ENCODE results near the gene UST.
A peak's percentile ranks its signal among the peaks of the same experiment; 100 is the strongest.
"Not testable (repeated sequence)": the region's sequence is repeated elsewhere in the genome, so short reads cannot be mapped to it uniquely, and the experiment has no call there.

UST gene

DNA sequence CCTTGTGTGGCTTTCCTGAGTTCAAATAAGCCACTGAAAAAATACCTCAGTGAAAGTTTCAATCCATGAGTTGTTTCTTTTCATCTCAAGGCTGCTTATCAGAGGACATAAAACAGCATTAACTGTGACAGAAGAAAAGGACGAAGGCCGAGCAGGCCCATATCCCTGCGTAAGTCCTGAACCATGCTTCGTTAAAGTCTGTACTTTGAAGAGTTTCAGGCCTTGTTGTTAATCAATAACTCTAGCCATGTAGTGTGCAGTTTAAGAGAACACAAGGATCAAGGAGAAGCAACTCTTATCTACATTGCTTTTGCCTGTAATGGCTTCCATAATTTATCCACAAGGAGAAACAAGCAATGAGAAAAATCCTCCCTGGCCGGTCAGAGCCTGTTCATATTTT is 165.4 kb downstream of the UST start:
- DNase-seq: no peak

DNA sequence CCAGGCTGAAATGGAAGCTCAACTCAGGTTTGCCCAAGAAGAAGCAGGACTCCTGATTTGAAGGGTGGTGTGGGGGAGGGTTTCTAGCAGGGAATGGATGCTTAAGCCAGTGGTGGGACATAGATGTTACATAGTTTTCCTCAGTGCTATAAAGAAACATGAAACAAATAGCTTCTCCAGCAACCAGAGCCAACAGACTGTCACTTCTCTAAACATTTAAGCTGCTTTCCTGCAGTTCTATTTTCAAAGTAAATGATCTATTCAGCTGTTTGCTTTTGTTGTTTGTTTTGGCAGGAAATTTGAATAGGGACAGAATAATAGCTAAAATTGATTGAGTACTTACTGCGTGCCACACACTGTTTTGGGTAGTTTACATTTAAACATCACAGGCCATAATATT is 169.0 kb downstream of the UST start:
- no peak for DNase-seq

DNA sequence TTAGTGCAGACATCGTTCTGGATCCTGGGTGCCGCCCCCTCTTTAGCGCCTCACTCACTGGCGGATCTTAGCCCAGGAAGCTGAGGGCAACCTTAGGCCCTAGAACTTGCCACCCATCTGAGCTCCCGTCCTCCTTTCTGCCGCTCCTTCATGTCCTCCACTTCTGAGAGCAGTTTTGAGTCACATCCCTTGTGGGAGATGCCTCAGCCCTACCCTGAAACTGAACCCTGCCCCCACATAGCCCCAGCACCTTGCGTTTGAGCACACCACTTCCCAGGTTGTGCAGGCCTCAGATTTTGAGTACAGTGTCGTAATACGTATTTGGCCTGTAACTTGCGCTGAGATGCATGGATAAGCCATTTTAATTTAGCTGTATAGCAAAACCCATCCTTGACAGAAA is 169.7 kb downstream of the UST start:
- not testable (repeated sequence) for DNase-seq

DNA sequence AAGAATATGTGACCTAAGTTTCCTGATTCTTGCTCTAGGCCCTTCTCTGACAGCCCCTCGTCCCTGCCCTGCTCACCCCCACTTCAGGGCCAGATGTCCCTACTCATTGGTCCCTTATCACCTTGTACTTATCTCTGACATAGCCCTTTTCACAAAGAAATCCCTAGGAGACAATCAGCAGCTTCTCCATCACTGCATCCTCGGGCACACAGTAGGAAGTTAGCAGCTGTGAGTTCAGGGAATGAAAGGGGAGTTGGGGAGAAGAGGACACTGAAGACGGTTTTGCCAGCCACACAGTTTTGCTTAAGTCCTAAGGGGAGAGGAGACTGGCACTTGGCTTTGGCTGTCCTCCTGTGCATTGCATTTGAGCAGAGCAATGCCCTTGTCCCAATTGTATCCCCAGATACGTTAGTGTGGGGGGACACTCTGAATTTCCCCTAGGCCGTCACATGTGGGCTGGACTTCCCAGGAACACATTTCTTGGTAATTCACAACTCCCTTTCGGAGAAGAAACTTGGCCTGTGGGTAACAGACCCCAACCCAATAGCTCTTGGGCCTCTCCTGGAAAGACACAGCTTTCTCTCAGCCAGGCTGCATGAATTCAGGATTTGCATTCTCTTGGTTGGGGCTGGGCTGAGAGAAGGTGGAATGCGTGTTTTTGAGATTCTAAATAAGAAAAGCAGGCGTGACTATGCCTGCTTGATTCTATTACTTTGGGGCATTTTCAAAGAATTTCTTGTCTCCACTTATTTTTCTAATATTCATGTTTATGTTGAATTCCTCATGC is 177.6 kb downstream of the UST start:
- DNase-seq: no peak

DNA sequence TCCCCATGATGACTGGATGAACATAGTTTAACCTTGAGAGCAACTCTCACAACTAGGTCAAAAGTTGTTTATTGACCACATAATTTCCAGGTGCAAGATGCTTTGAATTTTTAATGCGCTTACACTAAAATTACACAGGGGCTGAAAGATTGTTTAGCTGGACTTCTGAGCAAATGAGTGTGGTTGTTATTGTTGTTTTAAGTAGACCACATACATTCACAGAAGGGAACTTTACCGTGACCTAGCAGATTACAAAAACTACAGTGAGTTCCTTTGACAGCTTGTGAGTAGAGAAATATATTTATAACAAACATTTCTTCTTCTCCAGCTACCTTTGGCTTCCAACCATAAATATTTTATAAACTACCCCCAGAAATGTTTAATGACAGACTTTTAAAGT is 178.9 kb downstream of the UST start:
- DNase-seq: no peak

DNA sequence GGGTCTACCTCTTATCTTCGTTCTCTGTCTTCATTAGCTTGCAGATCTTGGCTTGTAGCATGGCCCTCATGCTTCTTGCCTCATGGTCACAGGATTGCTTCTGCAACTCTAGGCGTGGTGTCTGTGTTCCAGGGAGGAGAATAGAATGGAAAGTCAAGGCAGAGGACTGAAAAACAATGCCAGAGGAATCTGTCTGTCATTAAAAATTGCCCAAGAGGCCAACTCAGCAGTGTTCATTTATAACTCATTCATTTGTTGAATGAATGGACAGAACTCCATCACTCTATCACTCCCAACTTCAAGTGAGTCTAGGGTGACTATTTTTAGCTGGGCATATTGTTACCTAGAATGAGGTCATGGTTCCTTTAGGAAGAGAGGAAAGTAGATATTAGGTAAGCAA is 179.6 kb downstream of the UST start:
- no peak for DNase-seq

DNA sequence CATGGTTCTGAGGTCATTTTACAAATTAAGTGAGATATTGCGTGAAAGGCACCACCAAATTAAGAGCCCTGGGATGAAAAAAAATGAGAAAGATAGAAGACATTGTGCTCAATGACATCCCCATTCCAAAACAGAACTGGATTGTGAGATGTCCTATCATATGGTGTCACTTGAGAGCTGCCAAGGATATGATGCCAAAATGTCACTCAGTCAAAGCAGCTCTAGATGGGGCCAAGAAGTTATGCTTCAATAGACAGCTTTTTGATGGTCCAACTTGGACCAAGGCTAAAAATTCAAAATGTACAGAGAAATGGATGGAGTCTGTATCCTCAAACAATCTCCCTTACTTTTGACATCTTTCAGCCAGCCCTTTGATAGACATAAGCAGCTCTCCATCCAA is 180.8 kb downstream of the UST start:
- DNase-seq: no peak

DNA sequence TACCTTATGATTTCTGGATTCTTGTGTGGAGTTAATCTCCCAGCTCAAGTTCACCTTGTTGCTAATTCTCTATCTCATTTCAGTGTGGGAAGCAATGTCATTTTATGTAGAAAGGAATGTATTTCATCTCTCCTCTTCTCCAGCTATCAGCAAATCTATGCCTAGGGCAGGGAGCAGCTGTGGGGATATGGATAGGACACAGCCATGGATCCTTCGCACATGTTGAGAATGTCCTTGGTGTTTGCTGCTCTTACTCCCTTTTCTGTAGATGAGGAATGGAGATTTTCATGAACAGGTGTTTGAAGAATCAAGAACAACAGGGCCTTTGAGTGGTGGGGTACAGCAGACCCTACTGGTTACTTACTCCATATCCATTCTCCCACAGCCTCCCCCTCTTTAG is 182.0 kb downstream of the UST start:
- no peak for DNase-seq

DNA sequence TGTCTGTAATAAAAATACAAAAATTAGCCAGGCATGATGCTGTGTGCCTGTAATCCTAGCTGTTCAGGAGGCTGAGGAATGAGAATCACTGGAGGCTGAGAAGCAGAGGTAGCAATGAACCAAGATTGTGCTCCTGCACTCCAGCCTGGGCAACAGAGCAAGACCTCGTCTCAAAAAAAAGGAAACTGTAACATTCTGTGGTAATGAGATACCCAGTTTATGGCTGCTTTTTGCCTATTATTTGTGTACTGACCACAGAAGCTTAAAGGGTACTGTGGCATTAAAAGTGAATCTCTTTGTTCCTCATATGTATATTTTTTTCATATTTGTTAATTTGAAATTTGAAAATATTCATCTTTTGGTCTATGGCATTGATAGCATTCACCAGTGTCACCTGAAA is 185.4 kb downstream of the UST start:
- no peak for DNase-seq

DNA sequence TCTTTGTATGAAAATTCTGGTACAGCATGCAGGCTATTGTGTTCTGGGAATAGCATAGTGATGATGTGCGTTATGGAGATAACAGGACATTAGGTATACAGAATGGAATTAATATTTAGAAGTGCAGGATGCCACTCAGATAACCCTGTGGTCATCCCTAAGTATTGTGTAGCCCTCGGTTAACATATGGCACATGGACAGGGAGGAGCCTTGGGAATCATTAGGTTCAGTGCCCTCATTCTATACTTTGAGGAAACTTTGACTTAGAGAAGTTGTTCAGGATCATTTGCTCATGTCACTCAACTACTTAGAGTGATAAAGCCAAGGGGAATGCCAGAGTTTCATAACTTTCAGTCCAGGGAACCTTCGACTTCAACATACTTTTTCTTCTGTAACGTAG is 185.9 kb downstream of the UST start:
- DNase-seq: no peak

DNA sequence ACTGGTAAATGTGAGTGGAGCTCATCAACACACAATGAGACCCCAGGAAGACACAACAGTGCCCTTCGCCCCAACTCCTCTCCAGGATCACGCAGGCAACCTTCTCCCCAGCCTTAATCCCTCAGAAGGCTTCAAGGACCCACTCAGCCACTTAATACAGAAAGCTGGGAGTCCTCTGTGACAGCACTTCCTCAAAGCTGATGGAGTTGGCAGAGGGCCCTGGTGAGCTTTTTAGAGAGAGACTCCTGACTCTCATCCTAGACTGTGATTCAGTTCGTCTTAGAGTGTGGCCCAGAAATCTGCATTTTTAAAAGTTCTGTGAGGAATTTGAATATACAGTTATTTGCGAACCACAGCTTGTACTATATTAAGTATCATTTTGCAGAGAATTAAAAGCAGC is 187.7 kb downstream of the UST start:
- DNase-seq: no peak

DNA sequence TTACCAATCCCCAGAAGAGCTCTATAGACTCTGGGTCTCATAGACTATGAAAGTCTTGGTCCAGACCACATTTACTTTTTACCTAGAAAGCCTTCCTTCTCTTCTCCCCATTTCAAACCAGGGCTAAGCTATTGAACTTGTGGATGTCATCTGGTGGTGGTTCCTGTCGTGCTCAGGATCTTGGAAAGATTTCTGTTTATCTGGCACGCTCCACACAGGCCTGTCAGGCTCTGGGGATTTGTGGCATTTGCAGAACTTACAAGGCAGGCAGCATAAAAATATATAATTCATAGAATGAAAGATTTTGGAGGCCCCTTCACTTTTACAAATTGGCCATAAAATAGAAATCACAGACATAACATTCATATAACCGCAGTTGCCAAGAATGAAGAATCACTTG is 188.1 kb downstream of the UST start:
- DNase-seq: no peak

DNA sequence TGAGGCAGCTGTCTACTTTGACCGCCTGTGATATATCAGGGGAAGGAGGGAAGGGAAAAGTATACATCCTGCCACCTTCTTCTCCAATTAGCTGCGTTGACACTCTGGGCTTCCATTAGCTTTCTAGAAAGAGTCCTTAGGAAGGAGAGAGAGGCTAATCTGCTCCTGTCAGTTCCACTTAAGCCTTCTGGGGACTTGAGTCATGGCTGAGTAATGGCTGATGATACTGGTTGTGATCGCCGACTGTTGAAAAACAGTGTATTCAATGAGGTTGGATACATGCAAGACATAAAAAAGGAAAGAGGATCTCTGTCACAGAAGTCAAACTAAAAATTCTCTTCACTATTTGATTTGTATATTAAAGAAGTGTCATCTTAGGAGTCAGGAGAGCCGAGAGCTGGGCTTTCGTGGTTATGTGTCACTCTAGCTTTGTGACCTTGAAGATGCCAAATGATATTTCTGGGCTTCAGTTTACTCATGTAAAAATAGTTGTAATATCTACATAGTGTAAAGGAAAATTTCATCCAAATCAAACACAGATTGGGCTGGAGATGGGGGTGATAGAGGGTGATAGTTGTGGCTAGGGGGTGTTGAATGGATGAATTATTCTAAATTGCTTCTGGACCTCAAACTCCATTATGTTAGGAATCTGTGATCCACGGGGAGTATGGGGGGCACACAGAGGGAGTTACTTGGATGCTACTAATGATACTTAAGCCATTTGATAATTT is 189.0 kb downstream of the UST start:
- no peak for DNase-seq

DNA sequence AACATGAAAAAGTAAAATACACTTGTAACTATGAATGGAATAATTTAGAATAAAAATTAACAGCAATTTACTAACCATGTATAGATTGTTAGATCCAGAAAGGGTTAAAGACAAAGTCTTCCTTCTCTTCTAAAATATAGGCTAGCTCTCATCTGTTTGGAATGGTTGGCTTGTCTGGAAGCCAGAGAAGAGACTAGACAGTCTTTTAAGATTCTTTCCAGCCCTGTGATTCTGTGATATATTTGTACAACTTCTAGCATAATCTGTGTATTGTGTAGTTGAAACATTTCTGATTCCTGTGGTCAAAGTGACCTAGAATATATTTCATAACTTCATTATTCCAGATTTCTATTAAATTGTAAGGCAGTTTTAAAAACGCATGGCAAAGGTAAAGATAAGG is 196.6 kb downstream of the UST start:
- no peak for DNase-seq

DNA sequence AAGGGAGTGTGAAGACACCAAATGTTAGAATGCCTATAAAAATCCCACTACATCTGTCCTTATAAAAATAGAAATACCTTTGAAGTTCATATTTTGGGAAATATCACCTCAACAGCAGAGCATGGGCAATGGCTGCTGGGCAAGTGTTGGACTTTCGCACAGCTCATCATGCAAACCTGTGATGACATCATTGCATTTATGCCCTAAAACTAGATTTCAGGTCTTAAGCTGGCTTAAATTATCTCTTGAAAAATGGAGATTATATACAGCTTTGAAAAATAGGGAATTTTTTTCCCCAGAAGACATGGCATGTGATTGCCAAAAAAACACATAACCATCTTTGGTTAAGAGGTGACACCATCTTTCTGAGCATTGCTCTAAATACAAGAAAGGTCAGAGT is 197.8 kb downstream of the UST start:
- no peak for DNase-seq

DNA sequence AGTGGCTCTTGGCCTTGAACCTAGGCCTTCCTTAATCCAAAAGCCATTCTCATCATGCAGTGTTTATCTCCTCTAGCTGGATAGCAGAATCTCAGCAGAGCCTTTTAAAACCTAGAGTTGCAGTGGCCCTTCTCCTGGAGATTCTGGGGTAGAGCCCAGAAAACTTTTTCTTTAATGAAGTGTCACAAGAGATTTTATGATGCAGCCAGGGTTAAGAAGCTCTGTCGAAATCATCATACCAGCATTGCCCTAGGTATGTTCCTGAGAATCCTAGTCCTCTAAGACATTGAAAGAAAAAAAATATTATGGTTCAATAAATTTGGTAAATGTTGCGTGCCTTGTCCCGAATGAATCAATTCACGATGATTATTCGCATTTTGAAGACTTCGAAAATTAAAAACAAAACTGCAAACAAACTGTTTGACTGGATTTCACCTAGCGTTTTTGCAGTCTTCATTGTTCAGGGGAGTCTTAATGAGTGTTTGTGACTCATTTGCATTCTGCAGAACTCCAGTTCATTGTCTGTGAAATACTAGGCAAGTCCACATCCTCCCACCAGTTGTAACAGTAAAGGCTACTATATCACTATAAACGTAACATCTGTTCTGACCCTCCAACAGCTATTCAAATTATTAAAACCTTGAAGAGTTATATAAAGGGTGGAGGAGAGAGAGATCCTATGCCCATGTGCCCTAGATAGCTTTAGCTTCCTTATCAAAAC is 198.6 kb downstream of the UST start:
- DNase-seq: no peak

DNA sequence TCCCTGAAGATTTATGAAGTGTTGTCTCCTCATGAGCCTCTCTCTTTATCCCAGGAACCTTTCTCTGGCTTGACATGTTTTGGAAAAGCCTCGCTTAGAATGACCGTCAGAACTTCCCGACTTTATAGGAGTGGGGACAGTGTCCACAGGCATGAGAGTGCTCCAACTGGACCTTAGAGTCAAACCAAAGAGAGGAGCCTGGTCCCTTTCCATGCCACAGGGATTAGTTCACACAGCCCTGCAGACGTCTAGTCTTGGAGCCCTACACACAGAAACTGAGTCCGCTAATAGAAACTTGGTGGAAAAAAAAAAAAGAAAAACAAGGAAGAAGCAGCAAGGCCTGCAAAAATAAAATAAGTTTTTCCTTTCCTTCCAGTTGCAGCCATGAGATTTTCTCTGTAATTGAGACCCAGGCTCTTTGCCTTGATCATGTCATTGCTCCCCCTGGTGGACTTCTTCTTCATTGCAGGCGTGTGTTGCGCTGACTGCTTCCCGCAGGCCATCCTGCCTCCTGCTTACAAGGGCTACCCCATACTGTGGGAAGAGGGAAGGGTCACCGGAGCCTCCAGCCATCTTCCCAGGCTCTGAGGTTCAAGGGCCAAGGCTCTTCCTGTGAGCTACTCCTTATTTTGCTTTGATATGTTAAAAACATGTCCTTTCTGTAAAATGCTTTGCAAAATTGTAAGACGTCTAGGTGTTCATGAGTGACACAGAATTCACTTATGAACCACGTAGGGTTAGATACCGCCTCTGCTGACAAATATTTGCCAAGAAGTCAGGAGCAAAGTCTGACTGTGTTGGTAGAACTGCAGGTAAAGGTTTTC is 201.0 kb downstream of the UST start:
- DNase-seq: peak; percentile 64

DNA sequence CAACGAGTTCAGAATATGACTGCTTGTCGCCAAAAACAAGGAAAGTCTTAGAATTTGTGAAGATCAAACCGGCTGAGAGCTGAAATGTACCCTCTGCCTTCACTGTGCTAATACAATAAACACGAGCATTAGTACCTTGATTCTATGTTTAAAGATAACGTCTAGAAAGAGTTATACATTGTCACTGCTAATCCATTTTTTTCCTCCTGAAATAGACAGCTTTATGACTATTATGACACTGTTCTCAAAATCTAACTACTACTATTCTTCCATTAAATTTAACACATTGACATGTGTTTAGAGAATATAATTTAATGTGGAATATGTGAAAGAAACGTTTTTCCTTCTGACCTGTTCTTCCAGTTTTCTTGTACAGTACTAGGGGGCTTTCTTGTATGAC is 204.8 kb downstream of the UST start:
- DNase-seq: no peak

DNA sequence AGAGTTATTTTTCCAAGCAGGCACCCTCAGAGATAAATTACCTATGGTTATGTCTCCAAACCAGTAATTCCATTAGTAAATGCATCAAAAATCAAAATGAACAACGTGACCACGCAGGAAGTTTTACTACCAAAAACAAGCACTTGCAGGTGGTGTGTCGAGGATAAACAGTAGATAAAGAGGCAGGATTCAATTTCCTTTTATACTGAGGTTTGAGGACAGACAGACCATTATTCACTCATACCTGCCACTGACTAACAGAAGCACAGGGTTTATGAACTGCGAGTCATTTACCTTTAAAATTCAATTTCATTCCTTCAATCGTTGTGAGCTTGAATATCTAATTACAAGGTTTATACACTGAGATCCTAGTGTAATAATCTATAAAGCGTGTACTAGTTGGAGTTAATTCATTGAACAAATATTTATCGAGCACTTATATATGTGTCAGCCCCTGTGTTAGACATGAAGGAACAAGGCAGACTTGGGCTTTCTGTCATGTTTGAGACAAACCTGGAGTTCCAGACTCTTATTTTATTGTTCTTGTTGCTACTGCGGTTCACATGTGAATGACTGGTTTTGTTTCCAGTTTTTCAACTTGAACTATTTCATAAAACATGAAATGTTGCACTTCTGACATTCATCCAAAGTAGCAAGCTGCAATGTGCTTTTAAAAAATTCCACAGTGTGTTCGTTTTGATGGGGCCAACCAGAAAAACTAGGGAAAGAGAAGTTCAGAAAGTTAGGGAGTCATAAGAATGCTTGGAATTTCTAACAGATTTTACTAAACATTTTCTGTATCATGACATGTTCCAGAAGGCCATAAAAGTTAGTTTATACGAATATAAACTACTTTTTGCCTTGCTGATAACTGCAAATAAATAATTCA is 205.6 kb downstream of the UST start:
- DNase-seq: no peak

DNA sequence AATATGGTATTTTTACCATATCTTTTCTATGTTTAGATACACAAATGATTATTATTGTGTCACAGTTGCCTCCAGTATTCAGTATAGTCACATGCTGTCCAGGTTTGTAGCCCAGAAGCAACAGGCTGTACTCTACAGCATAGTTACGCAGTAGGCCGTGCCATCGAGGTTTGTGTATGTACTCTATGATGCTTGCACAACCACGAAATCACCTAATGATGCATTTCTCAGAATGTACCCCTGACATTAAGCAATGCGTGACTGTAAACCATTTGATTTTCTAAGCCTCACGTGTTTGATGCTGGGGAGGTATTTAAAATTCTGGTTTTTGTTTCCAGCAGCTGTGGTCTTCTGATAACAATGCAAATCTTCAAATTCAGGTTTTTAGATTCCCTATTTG is 207.6 kb downstream of the UST start:
- no peak for DNase-seq

DNA sequence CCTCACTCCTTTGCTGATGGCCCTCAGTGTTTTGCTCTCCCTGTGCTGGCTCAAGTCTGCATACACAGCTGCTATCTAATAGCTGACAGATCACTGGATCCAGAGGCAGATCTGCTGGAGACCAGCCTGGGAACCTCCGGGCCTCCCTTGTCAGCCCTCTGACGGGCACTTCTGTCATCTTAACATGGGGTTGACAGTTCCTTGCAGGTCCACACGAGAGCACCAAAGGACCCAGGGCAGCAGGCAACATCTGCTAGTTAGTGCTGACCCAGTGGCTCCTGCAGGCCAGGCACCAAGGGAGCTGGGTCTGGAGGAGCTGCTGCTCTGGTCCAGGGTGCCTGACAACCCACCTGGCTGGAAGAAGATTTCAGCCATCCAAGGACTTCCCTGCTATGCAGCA is 208.1 kb downstream of the UST start:
- no peak for DNase-seq

DNA sequence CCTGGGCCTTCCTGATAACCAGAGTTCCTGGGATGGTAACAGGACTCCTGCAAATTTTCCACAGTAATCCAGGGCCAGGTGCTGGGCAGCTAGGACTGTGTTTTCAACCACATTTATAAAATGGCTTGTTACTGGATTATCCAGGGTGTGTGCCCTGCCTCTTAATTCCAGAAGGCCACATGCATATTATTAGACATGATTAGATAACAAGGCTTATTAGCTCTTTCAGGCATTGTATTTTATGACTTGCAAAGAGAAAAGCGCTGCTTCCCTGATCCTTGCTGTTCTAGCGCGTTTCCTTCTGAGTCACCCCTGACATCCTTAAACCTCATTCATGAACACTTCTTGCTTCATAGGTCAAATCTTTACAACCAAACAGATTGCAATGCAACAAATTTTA is 208.6 kb downstream of the UST start:
- no peak for DNase-seq

All from T1000 (cell line).